HPDE6-E6E7 (cell line): ENCODE data around the gene ADAP1.

ENCODE experiments used
- DNase-seq: peaks from one replicate; pipeline ENCODE4 v3.0.0; 2011; ENCODE audit warnings: missing footprints; ENCODE audit errors: extremely low spot score

Gene ADAP1

DNA sequence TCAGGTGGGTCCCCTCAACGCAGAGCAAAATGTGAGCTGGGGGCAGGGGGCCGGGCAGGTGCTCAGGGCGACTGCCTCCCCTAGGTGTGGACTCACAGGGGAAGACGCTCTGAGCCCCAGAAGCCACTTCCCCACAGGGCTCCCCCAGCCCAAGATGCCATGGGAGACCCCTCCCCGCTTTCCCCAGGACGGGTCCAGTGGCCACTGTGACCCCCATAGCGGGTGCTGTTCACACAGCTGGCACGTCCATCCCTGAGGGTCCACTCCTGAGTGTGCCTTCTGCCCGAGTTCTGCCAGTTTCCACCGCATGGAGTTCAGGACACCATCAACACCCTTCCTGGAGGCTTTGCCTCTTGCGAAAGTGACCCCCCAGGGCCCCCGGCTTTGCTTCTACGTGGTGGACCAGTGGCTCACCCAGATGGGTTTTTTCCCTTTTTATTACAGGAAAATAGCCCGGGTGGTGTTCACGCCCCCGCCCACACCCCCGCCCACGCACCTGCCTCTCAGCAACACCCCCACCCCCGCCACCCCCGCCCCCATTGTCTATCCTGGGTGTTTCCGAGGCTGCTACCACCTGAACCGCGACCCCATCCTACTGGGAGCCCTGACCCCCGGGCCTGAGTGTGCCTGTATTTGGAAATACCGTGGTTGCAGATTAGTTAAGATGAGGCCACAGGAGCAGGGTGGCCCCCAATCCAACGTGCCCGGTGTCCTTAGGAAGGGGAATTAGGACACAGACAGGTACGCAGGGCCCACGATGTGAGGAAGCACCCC lies 32.0 kb downstream of the ADAP1 start:
- DNase-seq, result no peak

DNA sequence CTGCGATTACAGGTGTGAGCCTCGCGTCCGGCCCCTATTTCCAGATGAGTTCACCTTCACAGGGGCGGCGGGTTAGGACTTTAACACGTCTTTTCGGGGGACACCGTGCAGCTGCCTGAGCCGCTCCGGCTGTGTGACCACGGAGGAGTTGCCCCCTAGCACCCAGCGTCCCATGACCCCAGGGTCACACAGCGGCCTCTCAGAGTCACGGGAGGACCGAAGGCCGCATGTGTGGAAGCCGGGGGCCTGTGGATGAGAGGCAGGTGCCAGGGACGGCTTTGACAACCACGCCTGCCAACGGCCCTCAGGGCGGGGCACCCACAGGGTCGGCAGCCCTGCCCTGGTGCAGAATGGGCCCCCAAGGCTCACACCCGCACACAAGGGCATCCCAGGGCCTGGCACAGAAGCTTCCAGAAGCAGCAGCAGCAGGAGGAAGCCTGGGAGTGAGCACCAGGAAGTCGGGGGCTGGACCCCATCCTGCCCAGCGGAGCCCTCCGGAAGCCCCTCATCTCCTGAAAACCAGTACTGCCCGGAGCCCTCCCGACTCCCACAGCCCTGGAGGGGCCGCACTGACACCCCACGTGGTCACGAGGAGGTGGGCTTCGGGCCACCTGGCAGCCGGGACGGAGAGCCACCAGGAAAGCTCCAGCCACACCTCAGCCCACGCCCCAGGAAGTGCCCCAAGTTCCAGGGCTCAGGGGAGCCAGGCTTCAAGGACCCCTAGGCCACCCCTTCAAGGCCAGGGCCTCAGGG lies 32.7 kb downstream of the ADAP1 start:
- DNase-seq, result no peak

- DNase-seq, result no peak
Observed at GRCh38 chr7:921071-921461, 33.4 kb downstream of the ADAP1 start.

- no peak for DNase-seq
Observed at GRCh38 chr7:920351-921070, 34.0 kb downstream of the ADAP1 start.

DNA sequence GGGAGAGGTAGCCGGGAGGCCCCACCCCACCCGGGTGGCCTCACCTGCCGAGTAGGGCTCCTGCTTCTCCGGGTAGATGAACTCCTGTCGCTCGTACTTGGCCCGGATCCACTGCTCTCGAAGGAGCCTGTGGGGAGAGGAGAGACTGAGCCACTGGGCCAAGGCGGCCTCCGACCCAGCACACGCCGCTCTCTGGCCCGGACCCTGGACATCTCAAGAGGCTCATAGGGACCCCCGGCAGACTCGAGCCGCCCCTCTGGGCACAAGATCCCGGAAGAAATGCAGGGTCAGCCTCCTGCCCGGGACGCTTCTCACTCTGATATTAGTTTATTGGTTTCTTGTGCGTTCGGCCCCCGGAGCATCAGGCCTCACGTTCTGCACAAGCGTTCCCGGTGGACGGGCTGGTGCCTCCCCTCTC lies 34.5 kb downstream of the ADAP1 start:
- DNase-seq, result no peak

DNA sequence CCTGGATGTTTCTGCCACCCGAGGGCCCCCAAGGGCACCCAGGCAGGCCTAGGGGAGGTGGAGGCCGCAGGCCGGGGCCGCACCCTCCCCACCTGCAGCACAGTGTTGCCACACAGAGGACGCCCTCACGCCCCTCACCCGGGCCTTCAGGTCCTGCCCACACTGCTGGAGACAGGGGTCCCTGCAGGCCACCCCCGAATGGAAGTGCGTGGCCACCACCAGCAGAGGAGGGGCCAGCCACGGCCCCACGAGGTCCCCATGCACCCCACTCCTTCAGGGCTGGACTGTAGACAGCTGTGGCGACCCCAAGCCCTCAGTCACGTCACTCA lies 35.4 kb downstream of the ADAP1 start:
- DNase-seq, result no peak

GRCh38 chr7:918441-919113 lies 35.9 kb downstream of the ADAP1 start:
- no peak for DNase-seq

- DNase-seq, result no peak
Observed at GRCh38 chr7:918118-918425, 36.4 kb downstream of the ADAP1 start.

DNA sequence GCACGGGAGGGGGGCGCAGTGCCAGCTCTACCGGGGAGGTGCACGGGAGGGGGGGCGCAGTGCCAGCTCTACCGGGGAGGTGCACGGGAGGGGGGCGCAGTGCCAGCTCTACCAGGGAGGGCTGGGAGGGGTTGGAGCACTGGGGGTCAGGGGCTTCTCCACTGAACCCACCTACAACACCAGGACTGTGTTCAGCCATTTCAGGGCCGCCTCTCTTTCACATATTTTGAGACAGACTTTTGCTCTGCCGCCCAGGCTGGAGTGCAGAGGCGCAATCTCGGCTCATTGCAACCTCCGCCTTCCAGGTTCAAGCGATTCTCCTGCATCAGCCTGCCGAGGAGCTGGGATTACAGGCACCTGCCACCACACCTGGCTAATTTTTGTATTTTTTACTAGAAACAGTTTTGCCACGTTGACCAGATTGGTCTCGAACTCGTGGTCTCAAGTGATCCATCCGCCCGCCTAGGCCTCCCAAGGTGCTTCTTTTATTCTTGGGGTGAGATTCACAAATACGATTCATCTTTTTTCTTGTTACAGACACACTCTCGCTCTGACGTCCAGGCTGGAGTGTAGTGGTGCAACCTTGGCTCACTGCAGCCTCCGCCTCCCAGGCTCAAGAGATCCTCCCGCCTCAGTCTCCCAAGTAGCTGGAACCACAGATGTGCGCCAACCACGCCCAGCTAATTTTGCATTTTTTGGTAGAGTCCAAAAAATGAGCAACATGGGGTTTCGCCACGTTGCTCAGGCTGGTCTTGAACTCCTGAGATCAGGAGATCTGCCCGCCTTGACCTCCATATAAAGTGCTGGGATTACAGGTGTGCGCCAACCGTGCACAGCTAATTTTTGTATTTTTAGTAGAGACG lies 37.0 kb downstream of the ADAP1 start:
- no peak for DNase-seq

GRCh38 chr7:916291-916941 lies 38.1 kb downstream of the ADAP1 start:
- no peak for DNase-seq

DNA sequence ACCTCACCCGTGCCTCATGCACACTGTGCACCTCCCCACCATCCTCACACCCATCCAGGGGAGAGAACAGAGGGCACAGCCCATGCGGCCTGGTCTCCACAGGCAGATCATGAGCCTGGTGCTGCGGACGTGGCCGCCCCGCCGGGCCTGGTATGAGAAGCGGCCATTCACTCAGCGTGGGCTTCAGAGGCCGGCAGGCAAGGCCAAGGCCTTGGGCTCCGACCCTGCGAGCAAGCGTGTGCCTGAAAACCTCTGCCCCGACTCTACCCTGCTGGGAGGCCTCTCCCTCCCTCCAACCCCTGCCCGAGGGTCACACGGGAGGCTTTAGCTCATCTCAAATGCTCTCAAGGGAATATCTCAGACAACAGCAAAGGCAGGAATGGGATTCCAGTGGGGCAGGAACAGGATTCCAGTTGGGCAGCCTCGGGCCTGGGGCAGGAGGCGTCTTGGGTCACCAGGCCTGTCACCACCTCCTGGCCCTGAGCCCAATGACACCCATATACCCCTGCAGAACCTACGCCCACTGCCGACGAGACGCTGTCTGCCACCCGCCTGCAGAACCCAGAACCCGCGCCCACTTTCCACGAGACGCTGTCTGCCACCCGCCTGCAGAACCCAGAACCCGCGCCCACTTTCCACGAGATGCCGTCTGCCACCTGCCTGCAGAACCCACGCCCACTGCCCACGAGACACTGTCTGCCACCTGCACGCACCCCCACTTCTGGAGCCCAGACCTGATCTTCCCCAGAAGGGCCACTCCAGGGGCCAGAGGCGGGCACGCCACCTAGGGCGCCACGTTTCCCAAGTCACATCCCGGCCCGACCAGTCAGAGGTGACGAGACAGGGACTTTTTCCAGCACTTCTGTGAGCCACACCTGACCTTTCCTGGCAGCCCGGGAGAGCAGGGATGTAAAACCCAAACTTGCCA lies 38.9 kb downstream of the ADAP1 start:
- no peak for DNase-seq

- no peak for DNase-seq
Observed at GRCh38 chr7:914521-915194, 39.8 kb downstream of the ADAP1 start.

DNA sequence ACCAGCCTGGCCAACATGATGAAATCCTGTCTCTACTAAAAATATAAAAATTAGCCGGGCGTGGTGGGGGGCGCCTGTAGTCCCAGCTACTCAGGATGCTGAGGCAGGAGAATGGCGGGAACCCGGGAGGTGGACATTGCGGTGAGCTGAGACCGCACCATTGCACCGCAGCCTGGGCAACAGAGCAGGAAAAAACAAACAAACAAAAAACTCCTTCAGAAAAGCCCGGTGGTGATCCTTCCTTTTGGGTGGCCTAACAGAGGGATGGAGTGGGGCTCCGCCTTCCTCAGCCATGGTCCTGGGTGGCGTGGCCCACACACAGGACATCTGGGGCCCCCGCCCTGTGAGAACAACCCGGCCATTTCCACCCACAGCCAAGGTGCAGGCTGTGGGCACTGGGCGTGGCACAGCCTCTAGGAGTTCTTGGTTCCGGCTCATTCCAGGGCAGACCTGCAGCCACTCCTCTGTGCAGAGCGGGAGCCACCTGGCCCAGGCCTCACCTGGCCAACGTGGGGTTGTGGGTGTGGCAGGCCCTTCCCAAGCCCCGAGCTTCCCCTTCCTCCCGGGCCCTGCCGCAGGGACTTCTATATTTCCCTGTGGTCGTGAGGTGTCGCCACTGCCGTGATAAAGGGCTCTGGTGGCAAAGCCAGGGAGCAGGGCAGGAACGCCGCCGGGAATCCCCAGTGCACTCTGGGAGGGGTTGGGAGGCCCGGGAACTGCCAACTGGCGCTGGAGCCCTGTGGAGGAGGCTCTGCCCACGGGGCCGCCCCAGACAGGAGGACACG lies 40.6 kb downstream of the ADAP1 start:
- peak; percentile 58 for DNase-seq

- no peak for DNase-seq
Observed at GRCh38 chr7:911791-912480, 42.5 kb downstream of the ADAP1 start.

DNA sequence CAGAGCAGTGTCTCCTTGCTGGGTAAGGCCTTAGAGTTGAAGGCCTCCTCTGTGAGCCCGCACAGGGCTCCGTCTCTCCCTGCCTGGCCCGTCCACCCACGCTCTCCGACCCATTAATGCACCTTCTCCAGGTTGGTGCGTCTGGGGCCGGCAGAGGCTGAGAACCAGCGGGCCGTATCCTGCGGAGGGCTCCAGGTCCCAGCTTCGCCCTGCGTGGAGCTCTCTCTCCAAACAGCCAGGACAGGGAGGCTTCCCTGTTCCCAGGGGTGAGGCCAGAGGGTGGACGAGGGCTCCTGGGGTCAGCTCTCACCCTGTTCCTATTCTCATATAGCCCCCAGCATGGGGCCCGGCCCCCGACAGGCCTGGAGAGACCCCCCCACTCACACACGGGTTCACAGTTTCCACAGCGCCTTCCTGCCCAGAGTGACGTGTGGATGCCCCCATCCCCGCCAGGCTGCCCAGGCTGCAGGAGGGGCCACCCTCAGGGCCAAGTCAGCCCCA lies 43.5 kb downstream of the ADAP1 start:
- no peak for DNase-seq

GRCh38 chr7:910441-910861 lies 44.0 kb downstream of the ADAP1 start:
- no peak for DNase-seq
